Left ventricle myocardium inferior (tissue), 1 donor: ENCODE data around the gene CCDC170. TPM values are rescaled to one million over a fixed set of nuclear protein-coding genes. Genes with fewer than 3 reads are reported as not detected.
A peak's percentile ranks its signal among the peaks of the same experiment; 100 is the strongest.

Experiments
- DNase-seq: peaks from one replicate; pipeline ENCODE4 v3.0.0-alpha.2; 2020
- H3K27ac ChIP-seq: fragments of 200-600 bp; replicated peaks from 2 replicates; pipeline ENCODE4 v1.8.0; 2021
- H3K27me3 ChIP-seq: fragments of 200-600 bp; 2 replicates; pipeline ENCODE4 v1.8.0; 2021; ENCODE audit warnings: low read depth
- H3K36me3 ChIP-seq: fragments of 200-600 bp; 2 replicates; pipeline ENCODE4 v1.8.0; 2021
- H3K4me1 ChIP-seq: fragments of 200-600 bp; 2 replicates; pipeline ENCODE4 v1.8.0; 2021
- H3K4me3 ChIP-seq: fragments of 200-600 bp; 2 replicates; pipeline ENCODE4 v1.8.0; 2021; ENCODE audit warnings: mild to moderate bottlenecking, moderate library complexity
- H3K9me3 ChIP-seq: fragments of 200-600 bp; replicated peaks from 2 replicates; pipeline ENCODE4 v1.8.0; 2021
- intact Hi-C: fragments of 100-400 bp; cut with micrococcal nuclease; formaldehyde crosslinking; loops from one replicate; pipeline ENCODE4 v1.11.0; 2022
- total RNA-seq: library from RNA; stranded (reverse); fragmentation: NEBNext Ultra II Directional; extraction: Animal tissue kit (Norgen Biotek cat#: 25700); gene quantifications from one replicate; pipeline ENCODE4 v1.2.1, GENCODE V29; 2021
- TF ChIP-seq, protein P1 (sequence below): fragments of 200-600 bp; IDR thresholded peaks from 2 replicates; pipeline ENCODE4 v1.8.0; 2021; ENCODE audit warnings: antibody characterized with exemption, mild to moderate bottlenecking, borderline replicate concordance
- donor health status: DM: no; HTN: yes; CAD: no; lungs with severe emphysema.

Gene CCDC170
- total RNA-seq, 1 donor from 2014 or later: 0.36 TPM

DNA sequence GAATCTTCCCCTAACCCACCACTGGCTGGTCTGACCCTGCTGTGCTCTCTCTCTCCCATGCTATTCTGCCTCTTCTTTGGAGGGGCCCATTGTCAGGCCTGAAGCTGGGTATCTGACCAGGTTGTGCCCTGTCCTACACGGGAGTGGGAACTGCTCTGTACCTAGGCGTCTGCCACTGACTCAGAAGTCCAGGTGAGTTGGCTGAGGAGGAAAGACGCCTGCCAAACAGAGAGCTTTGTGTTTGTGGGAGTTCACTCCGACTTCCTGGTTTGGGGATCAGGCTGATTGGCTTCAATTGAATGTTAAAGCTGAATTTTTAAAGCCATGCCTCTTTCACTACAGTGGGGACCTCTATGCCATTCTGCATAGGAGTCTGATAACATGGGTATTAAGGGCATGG, 136.0 kb downstream of the CCDC170 start:
- no peak for DNase-seq
- TF ChIP-seq, protein P1, sequence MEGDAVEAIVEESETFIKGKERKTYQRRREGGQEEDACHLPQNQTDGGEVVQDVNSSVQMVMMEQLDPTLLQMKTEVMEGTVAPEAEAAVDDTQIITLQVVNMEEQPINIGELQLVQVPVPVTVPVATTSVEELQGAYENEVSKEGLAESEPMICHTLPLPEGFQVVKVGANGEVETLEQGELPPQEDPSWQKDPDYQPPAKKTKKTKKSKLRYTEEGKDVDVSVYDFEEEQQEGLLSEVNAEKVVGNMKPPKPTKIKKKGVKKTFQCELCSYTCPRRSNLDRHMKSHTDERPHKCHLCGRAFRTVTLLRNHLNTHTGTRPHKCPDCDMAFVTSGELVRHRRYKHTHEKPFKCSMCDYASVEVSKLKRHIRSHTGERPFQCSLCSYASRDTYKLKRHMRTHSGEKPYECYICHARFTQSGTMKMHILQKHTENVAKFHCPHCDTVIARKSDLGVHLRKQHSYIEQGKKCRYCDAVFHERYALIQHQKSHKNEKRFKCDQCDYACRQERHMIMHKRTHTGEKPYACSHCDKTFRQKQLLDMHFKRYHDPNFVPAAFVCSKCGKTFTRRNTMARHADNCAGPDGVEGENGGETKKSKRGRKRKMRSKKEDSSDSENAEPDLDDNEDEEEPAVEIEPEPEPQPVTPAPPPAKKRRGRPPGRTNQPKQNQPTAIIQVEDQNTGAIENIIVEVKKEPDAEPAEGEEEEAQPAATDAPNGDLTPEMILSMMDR: no peak
- H3K27me3 ChIP-seq: no peaks in the 10 kb centered on the region
- no peaks in the 10 kb centered on the region for H3K36me3 ChIP-seq
- H3K27ac ChIP-seq: no peak overlapping the region
- no peak overlapping the region for H3K4me3 ChIP-seq
- no peaks in the 10 kb centered on the region for H3K9me3 ChIP-seq
- no peaks in the 10 kb centered on the region for H3K4me1 ChIP-seq
- intact Hi-C loops: no loop called here

DNA sequence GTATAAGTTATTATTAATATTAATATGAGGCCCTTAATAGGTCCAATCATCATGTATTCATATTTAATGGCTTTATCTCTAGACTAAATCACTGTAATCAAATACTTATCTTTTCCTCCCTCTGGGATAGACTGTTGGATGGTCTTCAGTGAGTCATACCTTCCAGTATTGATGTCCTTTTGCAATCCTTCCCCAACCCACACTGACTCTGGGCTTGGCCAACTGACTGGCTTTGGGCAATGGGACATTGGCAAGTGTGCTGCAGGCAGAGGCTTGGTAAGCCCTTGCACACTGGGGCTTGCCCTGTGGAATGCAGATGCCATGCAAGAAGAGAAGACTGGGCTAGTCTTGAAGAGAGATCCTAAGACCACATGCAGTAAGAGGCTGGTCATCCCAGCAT, 136.6 kb downstream of the CCDC170 start:
- no peaks in the 10 kb centered on the region for H3K27me3 ChIP-seq
- TF ChIP-seq, protein P1: no peak
- no peaks in the 10 kb centered on the region for H3K9me3 ChIP-seq
- no peak for DNase-seq
- H3K27ac ChIP-seq: no peak overlapping the region
- intact Hi-C loops: no loop called here
- no peaks in the 10 kb centered on the region for H3K4me1 ChIP-seq
- no peak overlapping the region for H3K4me3 ChIP-seq
- H3K36me3 ChIP-seq: no peaks in the 10 kb centered on the region

DNA sequence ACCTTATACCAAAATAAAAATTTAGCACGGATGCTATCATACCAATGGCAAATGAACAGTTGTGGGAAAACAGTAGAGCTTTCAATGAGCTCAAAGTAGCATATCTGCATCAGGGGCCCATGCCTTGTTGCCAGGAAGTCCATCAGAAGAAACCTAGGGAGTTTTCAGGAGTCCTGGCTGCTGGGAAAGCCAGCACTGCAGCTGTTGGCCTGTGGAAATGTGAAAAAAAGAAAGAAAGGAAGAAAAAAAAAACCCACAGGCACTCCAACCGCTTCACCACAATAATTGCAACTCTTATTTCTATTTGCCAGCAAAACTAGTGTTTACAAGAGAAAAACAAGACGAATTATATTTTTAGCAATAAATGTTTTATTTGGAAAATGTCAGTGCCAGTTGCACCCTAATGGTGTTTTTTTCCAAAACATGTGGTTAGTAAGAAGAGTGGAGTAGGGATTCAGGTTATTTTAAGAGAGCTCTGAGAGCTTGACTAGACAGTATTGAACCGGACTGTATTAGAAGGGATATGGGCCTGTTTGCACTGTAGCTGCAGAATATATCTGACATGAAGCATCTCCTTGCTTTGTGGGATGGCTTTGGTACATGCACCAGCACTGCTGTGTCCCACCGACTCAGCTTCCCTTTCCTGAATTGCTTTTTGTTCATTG, 137.3 kb downstream of the CCDC170 start:
- DNase-seq: peak; percentile 25
- Histone ChIP-seq H3K4me3 (no peak overlapping the region), H3K36me3 (no peaks in the 10 kb centered on the region), H3K4me1 (no peaks in the 10 kb centered on the region), H3K9me3 (no peaks in the 10 kb centered on the region), H3K27me3 (no peaks in the 10 kb centered on the region), H3K27ac (no peak overlapping the region)
- intact Hi-C loops: no loop called here
- TF ChIP-seq, protein P1: no peak

DNA sequence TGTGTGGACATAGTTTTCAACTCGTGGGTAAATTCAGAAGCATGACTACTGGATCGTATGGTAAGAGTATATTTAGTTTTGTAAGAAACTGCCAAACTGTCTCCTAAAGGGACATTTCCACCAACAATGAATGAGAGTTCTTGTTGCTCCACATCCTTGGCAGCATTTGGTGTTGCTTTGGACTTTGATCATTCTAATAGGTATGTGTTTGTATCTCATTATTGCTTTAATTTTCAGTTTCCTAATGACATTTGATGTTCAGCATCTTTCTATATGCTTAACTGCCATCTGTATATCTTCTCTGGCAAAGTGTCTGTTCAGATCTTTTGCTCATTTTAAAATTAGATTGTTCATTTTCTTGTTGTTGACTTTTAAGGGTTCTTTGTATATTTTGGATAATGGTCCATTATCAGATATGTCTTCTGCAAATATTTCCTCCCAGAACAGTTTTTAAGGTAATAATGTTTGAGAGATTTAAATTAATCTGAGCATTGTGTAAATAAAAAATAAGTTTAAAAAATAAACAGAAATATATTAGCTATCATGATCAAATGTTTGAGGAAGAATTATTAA, 138.7 kb downstream of the CCDC170 start:
- TF ChIP-seq, protein P1: no peak
- no peaks in the 10 kb centered on the region for H3K27me3 ChIP-seq
- H3K36me3 ChIP-seq: no peaks in the 10 kb centered on the region
- intact Hi-C loops: no loop called here
- no peaks in the 10 kb centered on the region for H3K9me3 ChIP-seq
- H3K4me1 ChIP-seq: no peaks in the 10 kb centered on the region
- no peak for DNase-seq
- H3K27ac ChIP-seq: no peak overlapping the region
- H3K4me3 ChIP-seq: no peak overlapping the region

DNA sequence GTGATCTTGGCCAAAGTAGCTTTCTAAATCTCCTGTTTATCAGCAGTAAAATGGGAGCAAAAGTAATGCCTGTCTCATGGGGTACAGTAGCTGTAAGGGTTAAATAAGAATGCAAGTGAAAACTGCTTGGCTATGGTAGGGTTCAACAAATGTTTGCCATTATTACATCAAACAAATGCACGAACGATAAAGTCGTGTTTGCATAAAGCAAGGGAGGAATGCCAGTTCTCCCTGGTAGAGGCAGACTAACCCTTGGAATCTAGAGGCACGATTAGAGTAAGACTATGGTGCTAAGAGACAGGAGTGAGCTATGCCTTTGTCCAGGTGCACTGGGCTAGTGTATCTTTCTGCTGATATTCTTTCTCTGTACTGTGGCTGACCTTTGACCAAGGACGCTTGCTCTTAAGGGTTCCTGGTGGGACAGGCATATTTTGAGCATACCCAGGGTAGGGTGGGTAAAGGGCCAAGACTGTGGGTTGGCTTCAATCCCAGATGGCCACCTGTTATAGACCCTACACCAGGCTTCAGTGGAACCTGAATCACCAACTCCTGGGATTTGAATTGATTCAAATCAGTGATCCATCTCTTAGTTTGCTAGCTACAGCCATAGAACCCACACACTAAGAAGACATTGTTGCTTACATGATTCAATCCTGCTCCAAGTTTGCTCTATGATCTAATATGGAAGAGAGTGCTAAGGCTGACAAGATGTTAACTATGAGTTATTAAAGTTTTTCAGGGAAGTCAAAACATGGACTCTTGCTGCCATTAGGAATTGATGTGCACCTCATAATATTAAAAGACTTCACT, 139.9 kb downstream of the CCDC170 start:
- TF ChIP-seq, protein P1: no peak
- intact Hi-C loops: no loop called here
- DNase-seq: no peak
- Histone ChIP-seq H3K36me3 (no peaks in the 10 kb centered on the region), H3K4me1 (no peaks in the 10 kb centered on the region), H3K4me3 (no peak overlapping the region), H3K9me3 (peaks cover 9% of the 10 kb centered on the region), H3K27ac (no peak overlapping the region), H3K27me3 (no peaks in the 10 kb centered on the region)
